IMR-90 (cell line): ENCODE data around the gene HERC6. TPM values are rescaled to one million over a fixed set of nuclear protein-coding genes. Genes with fewer than 3 reads are reported as not detected.

ENCODE experiments used
- ATAC-seq: fragments of 200-7000 bp; cut with Tn5 transposase; 2 replicates; pipeline ENCODE4 v1.9.1; 2020; ENCODE audit warnings: low read depth, mild to moderate bottlenecking, moderate library complexity
- BruUV-seq: library from RNA; stranded (reverse); fragments of 400-500 nt; replicated peaks from 2 replicates; lab custom pipeline; 2021; lab: Mats Ljungman, UMichigan
- CTCF ChIA-PET: fragments of 300-600 bp; formaldehyde crosslinking; extraction: SDS; loops from one replicate; lab custom pipeline; 2021; ENCODE audit warnings: antibody characterized with exemption; lab: Yijun Ruan, JAX
- POLR2A ChIA-PET: fragments of 300-600 bp; sonication (Branson Sonifier 250); formaldehyde crosslinking; loops from one replicate; lab custom pipeline; 2022; ENCODE audit warnings: antibody characterized with exemption; ENCODE audit not compliant: unreplicated experiment; lab: Charles Lee
- DNase-seq: peaks from one replicate; pipeline ENCODE4 v3.0.0; 2013
- H2AFZ ChIP-seq: replicated peaks from 2 replicates; pipeline ENCODE3; 2013; ENCODE audit warnings: low read length, mild to moderate bottlenecking; ENCODE audit not compliant: poor library complexity
- H2AK5ac ChIP-seq: 2 replicates; pipeline ENCODE4 v1.6.1; 2013; ENCODE audit warnings: low read depth, low read length, inconsistent platforms
- H2AK9ac ChIP-seq: replicated peaks from 2 replicates; pipeline ENCODE3; 2013; ENCODE audit warnings: mild to moderate bottlenecking, low read depth, low read length, moderate library complexity; ENCODE audit not compliant: poor library complexity
- H2BK120ac ChIP-seq: 2 replicates; pipeline ENCODE4 v1.6.1; 2013; ENCODE audit warnings: low read depth, low read length, inconsistent platforms
- H2BK15ac ChIP-seq: 3 replicates; pipeline ENCODE4 v1.6.1; 2013; ENCODE audit warnings: low read depth, low read length, inconsistent platforms
- H2BK20ac ChIP-seq: 2 replicates; pipeline ENCODE4 v1.6.1; 2013; ENCODE audit warnings: low read depth, mild to moderate bottlenecking, inconsistent platforms, low read length, moderate library complexity
- H2BK5ac ChIP-seq: 2 replicates; pipeline ENCODE4 v1.6.1; 2013; ENCODE audit warnings: mild to moderate bottlenecking, low read depth, low read length, inconsistent platforms; ENCODE audit not compliant: poor library complexity, severe bottlenecking
- H3K14ac ChIP-seq: replicated peaks from 2 replicates; pipeline ENCODE4 v1.6.1; 2013; ENCODE audit warnings: low read depth, low read length, inconsistent platforms
- H3K18ac ChIP-seq: 2 replicates; pipeline ENCODE4 v1.6.1; 2013; ENCODE audit warnings: low read depth, low read length, control low read depth
- H3K23ac ChIP-seq: 2 replicates; pipeline ENCODE4 v1.6.1; 2013; ENCODE audit warnings: low read depth, low read length, inconsistent platforms
- H3K27ac ChIP-seq: 2 replicates; pipeline ENCODE4 v1.5.1; 2013; ENCODE audit warnings: mild to moderate bottlenecking, control low read depth, low read length; ENCODE audit not compliant: insufficient read depth
- H3K27me3 ChIP-seq: 2 replicates; pipeline ENCODE4 v1.6.1; 2013; ENCODE audit warnings: low read length; ENCODE audit not compliant: control insufficient read depth, insufficient read depth
- H3K36me3 ChIP-seq: 2 replicates; pipeline ENCODE4 v1.6.1; 2013; ENCODE audit warnings: low read length, mixed read lengths; ENCODE audit not compliant: control insufficient read depth, insufficient read depth
- H3K4ac ChIP-seq: 2 replicates; pipeline ENCODE4 v1.6.1; 2013; ENCODE audit warnings: low read depth, low read length, inconsistent platforms
- H3K4me1 ChIP-seq: 2 replicates; pipeline ENCODE4 v1.6.1; 2013; ENCODE audit warnings: low read length, mixed read lengths; ENCODE audit not compliant: control insufficient read depth, insufficient read depth
- H3K4me2 ChIP-seq: 2 replicates; pipeline ENCODE4 v1.6.1; 2013; ENCODE audit warnings: low read depth, mild to moderate bottlenecking, control low read depth, low read length, moderate library complexity
- H3K4me3 ChIP-seq: 2 replicates; pipeline ENCODE4 v1.5.1; 2013; ENCODE audit warnings: low read depth, mild to moderate bottlenecking, control low read depth, low read length, moderate library complexity; ENCODE audit not compliant: insufficient read depth
- H3K56ac ChIP-seq: 2 replicates; pipeline ENCODE4 v1.6.1; 2013; ENCODE audit warnings: low read length, inconsistent platforms; ENCODE audit not compliant: insufficient read depth; ENCODE audit errors: extremely low read depth
- H3K79me1 ChIP-seq, 2 experiments: 2 replicates each; pipeline ENCODE4 v1.6.1; 2013; ENCODE audit warnings: low read length in 2 of 2, inconsistent platforms in 1 of 2, low read depth in 1 of 2
- H3K9ac ChIP-seq: 2 replicates; pipeline ENCODE4 v1.6.1; 2013; ENCODE audit warnings: low read depth, low read length, control low read depth
- H3K9me1 ChIP-seq: 2 replicates; pipeline ENCODE4 v1.6.1; 2013; ENCODE audit warnings: low read length, inconsistent platforms; ENCODE audit not compliant: insufficient read depth
- H3K9me3 ChIP-seq: 2 replicates; pipeline ENCODE4 v1.6.1; 2013; ENCODE audit warnings: low read length; ENCODE audit not compliant: control insufficient read depth, insufficient read depth
- H4K20me1 ChIP-seq: 2 replicates; pipeline ENCODE4 v1.6.1; 2013; ENCODE audit warnings: low read length, inconsistent platforms; ENCODE audit not compliant: insufficient read depth
- H4K5ac ChIP-seq: 2 replicates; pipeline ENCODE4 v1.6.1; 2013; ENCODE audit warnings: mild to moderate bottlenecking, low read depth, low read length, control low read depth
- H4K8ac ChIP-seq, 2 experiments: 2 replicates each; pipeline ENCODE4 v1.6.1; 2013; ENCODE audit warnings: low read depth in 2 of 2, low read length in 2 of 2, control low read depth in 1 of 2, inconsistent platforms in 1 of 2
- H4K91ac ChIP-seq: 2 replicates; pipeline ENCODE4 v1.6.1; 2013; ENCODE audit warnings: low read depth, low read length, inconsistent platforms; ENCODE audit not compliant: insufficient read depth
- BHLHE40 ChIP-seq: fragments of 150-350 bp; IDR thresholded peaks from 2 replicates; pipeline ENCODE4 v1.6.1; 2016; ENCODE audit warnings: mild to moderate bottlenecking, low read depth, low read length
- CEBPB ChIP-seq: IDR thresholded peaks from 2 replicates; pipeline ENCODE4 v1.6.1; 2012; ENCODE audit warnings: low read depth, low read length, improper control_type of control experiment
- CHD1 ChIP-seq: IDR thresholded peaks from 2 replicates; pipeline ENCODE4 v1.6.1; 2012; ENCODE audit warnings: low read depth, low read length, improper control_type of control experiment
- CTCF ChIP-seq: conservative IDR thresholded peaks from 2 replicates; pipeline ENCODE4 v1.5.1; 2012; ENCODE audit warnings: mild to moderate bottlenecking, low read depth, low read length, improper control_type of control experiment
- FOS ChIP-seq: fragments of 150-350 bp; IDR thresholded peaks from 2 replicates; pipeline ENCODE4 v1.6.1; 2016; ENCODE audit warnings: low read depth, low read length
- MAFK ChIP-seq: IDR thresholded peaks from 2 replicates; pipeline ENCODE4 v1.6.1; 2012; ENCODE audit warnings: low read depth, low read length, improper control_type of control experiment
- MAZ ChIP-seq: IDR thresholded peaks from 2 replicates; pipeline ENCODE4 v1.6.1; 2012; ENCODE audit warnings: low read depth, mild to moderate bottlenecking, low read length, improper control_type of control experiment, moderate library complexity, borderline replicate concordance
- MXI1 ChIP-seq: IDR thresholded peaks from 2 replicates; pipeline ENCODE4 v1.6.1; 2012; ENCODE audit warnings: low read depth, mild to moderate bottlenecking, low read length, moderate library complexity, borderline replicate concordance
- NFE2L2 ChIP-seq: fragments of 150-350 bp; IDR thresholded peaks from 2 replicates; pipeline ENCODE4 v1.6.1; 2016; ENCODE audit warnings: low read depth, mild to moderate bottlenecking, low read length
- POLR2A ChIP-seq: IDR thresholded peaks from 2 replicates; pipeline ENCODE4 v1.6.1; 2012; ENCODE audit warnings: mild to moderate bottlenecking, low read depth, low read length
- RAD21 ChIP-seq: IDR thresholded peaks from 2 replicates; pipeline ENCODE4 v1.6.1; 2012; ENCODE audit warnings: low read length, improper control_type of control experiment
- RCOR1 ChIP-seq: IDR thresholded peaks from 2 replicates; pipeline ENCODE4 v1.6.1; 2012; ENCODE audit warnings: mild to moderate bottlenecking, low read length, improper control_type of control experiment; ENCODE audit not compliant: insufficient replicate concordance
- RFX5 ChIP-seq: IDR thresholded peaks from 2 replicates; pipeline ENCODE4 v1.8.0; 2012; ENCODE audit warnings: low read depth, mild to moderate bottlenecking, low read length, moderate library complexity
- SMC3 ChIP-seq: fragments of 150-350 bp; IDR thresholded peaks from 2 replicates; pipeline ENCODE4 v1.6.1; 2016; ENCODE audit warnings: low read depth, mild to moderate bottlenecking, antibody characterized with exemption, low read length, moderate library complexity
- USF2 ChIP-seq: fragments of 150-350 bp; IDR thresholded peaks from 2 replicates; pipeline ENCODE4 v1.6.1; 2017; ENCODE audit warnings: mild to moderate bottlenecking, antibody characterized with exemption, low read length, low read depth
- WGBS, 2 experiments: methylation state at CpG; one replicate each; pipeline versions ENCODE4 v1.1.5 to v1.1.7; 2013; ENCODE audit warnings: missing lambda C conversion rate in 2 of 2; ENCODE audit not compliant: insufficient read length in 1 of 2; ENCODE audit errors: extremely low coverage in 2 of 2; 5-methylcytosine and 5-hydroxymethylcytosine counted together
- dilution Hi-C: fragments of 300-500 bp; cut with HindIII; formaldehyde crosslinking; loops from one replicate; pipeline ENCODE4 v1.14.3; 2018; ENCODE audit warnings: low sequenced_read_pairs; ENCODE audit not compliant: unreplicated experiment
- in situ Hi-C: fragments of 300-500 bp; cut with MboI; formaldehyde crosslinking; loops from 3 replicates; pipeline ENCODE4 v1.14.3; 2019; ENCODE audit warnings: low sequenced_read_pairs, inconsistent platforms, mixed read lengths
- intact Hi-C: fragments of 100-400 bp; cut with micrococcal nuclease; formaldehyde crosslinking; loops from 2 replicates; pipeline ENCODE4 v1.10.0; 2022
- polyA plus RNA-seq, 3 experiments: library from polyadenylated mRNA; depleted of rRNA; stranded (reverse); fragments of >200 nt; gene quantifications; 2 replicates each; pipeline ENCODE4 v1.2.3, GENCODE V29; 2012; ENCODE audit warnings: low replicate concordance in 1 of 3
- total RNA-seq: library from RNA; depleted of rRNA; stranded (reverse); fragments of >200 nt; gene quantifications from 2 replicates; pipeline ENCODE4 v1.2.3, GENCODE V29; 2012
- TF ChIP-seq, protein P1 (sequence below): fragments of 150-350 bp; IDR thresholded peaks from 2 replicates; pipeline ENCODE4 v1.6.1; 2016; ENCODE audit warnings: low read depth, mild to moderate bottlenecking, low read length, moderate library complexity, borderline replicate concordance

The HERC6 gene
- total and polyA plus RNA-seq, 2 of the 4 experiments (the other 2 are of a cell fraction): 0.53 to 1.6 TPM

DNA sequence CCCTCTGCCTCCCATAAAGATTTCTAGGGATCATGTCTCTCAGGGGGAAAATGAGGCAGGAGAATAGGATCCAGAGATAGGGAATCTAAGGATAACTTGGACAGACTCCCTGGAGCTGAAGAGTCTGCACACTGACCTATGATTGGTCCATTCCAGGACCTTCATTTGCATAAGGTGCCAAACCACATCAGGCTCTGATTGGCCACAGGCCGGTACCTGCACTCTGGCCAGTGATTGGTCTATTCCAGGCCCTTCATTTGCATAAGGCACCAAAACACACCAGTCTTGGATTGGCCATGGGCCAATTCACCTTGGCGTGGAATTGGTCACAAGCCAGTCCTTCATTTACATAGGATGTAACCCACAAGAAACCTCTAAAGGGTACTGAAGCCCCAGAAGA, 74.3 kb downstream of the HERC6 start:
- H3K27me3 ChIP-seq: peaks cover 16% of the 10 kb centered on the region

More for the DNA sequence above, 74.3 kb downstream of the HERC6 start:
- Histone ChIP-seq H3K4me1 (no peaks in the 10 kb centered on the region), H3K9me3 (no peaks in the 10 kb centered on the region; the same call in 1 of the 2 replicates), H3K14ac (no peak overlapping the region), H2BK15ac (no peak overlapping the region), H3K4me3 (no peak overlapping the region), H3K79me1 (no peaks in the 10 kb centered on the region), H4K91ac (no peak overlapping the region), H2AFZ (no peak overlapping the region), H3K9ac (no peak overlapping the region), H3K36me3 (no peaks in the 10 kb centered on the region), H2BK20ac (no peak overlapping the region), H3K56ac (no peak overlapping the region), H4K5ac (no peak overlapping the region), H3K18ac (no peak overlapping the region), H3K23ac (no peak overlapping the region), H2AK9ac (no peak overlapping the region), H2AK5ac (no peak overlapping the region), H2BK5ac (no peak overlapping the region), H4K8ac (no peak overlapping the region), H2BK120ac (no peak overlapping the region), H3K4ac (no peak overlapping the region), H3K9me1 (no peaks in the 10 kb centered on the region), H4K20me1 (no peaks in the 10 kb centered on the region), H3K27ac (no peak overlapping the region), H3K4me2 (no peak overlapping the region)
- no peak for ATAC-seq
- ChIA-PET CTCF (interaction anchor here (0.5 kb wide), 1 partner anchor 1484 kb away, joined by 3 read pairs; no protein-coding TSS in a partner anchor), POLR2A (no interaction called here)
- in situ Hi-C loops: no loop called here
- DNase-seq: no peak
- intact Hi-C loops: no loop called here
- dilution Hi-C loops: no loop called here
- TF ChIP-seq CTCF (no peak), NFE2L2 (no peak), MAFK (no peak), CHD1 (no peak), RFX5 (no peak), MAZ (no peak), SMC3 (no peak), USF2 (no peak), POLR2A (no peak), FOS (no peak), CEBPB (no peak), BHLHE40 (no peak), RAD21 (no peak), RCOR1 (no peak), MXI1 (no peak)
- TF ChIP-seq, protein P1, sequence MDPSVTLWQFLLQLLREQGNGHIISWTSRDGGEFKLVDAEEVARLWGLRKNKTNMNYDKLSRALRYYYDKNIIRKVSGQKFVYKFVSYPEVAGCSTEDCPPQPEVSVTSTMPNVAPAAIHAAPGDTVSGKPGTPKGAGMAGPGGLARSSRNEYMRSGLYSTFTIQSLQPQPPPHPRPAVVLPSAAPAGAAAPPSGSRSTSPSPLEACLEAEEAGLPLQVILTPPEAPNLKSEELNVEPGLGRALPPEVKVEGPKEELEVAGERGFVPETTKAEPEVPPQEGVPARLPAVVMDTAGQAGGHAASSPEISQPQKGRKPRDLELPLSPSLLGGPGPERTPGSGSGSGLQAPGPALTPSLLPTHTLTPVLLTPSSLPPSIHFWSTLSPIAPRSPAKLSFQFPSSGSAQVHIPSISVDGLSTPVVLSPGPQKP: no peak
- BruUV-seq: no TSS peak
- WGBS, 2 experiments: 100% methylated on average over 1 of the region's 2 CpGs; no CpG with 5 or more reads in 1 of the 2 experiments
